ENCODE data around the gene MARCHF10. TPM values are rescaled to one million over a fixed set of nuclear protein-coding genes. Genes with fewer than 3 reads are reported as not detected.

The MARCHF10 gene
- total RNA-seq, 6 donors from 2014 or later: 0.72 to 7.2 (median 3.2) TPM

DNA sequence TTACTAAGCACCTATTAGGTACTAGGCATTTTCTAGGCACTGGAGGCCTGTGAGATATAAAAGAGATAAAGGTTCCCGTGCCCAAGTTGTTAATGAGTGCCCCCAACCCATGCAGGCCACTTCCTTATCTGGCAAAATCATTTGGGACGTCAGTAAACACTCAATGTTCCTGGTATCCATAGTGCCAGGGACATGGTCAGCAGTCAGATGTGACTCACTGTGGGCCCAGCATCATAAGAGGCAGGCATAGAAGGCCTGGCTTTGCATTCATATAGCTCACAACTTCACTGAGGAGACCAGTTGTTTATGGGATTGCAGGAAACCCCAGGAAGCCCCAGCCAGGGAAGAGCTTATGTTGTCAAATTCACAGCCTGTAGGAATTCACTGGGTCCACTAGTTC is 99.5 kb downstream of the MARCHF10 start:
- no peak for ATAC-seq (ENCODE audit: low FRiP score in 2 of 2)
- Histone ChIP-seq H3K9me3 (peaks cover 0 to 6% (median 5%) of the 10 kb centered on the region in 4 donors), H3K36me3 (no peaks in the 10 kb centered on the region), H3K4me3 (no peak overlapping the region), H3K27ac (no peak overlapping the region), H3K4me1 (peaks cover 15 to 27% (median 20%) of the 10 kb centered on the region in 4 donors), H3K27me3 (no peaks in the 10 kb centered on the region)
- TF ChIP-seq POLR2A (IDR thresholded peaks at IDR 0.05): no peak
- TF ChIP-seq EP300 (IDR thresholded peaks at IDR 0.05): no peak
- TF ChIP-seq POLR2AphosphoS5 (IDR thresholded peaks at IDR 0.05): no peak
- TF ChIP-seq, protein P1, sequence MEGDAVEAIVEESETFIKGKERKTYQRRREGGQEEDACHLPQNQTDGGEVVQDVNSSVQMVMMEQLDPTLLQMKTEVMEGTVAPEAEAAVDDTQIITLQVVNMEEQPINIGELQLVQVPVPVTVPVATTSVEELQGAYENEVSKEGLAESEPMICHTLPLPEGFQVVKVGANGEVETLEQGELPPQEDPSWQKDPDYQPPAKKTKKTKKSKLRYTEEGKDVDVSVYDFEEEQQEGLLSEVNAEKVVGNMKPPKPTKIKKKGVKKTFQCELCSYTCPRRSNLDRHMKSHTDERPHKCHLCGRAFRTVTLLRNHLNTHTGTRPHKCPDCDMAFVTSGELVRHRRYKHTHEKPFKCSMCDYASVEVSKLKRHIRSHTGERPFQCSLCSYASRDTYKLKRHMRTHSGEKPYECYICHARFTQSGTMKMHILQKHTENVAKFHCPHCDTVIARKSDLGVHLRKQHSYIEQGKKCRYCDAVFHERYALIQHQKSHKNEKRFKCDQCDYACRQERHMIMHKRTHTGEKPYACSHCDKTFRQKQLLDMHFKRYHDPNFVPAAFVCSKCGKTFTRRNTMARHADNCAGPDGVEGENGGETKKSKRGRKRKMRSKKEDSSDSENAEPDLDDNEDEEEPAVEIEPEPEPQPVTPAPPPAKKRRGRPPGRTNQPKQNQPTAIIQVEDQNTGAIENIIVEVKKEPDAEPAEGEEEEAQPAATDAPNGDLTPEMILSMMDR (IDR thresholded peaks at IDR 0.05): no peak
- WGBS, 2 donors: 69 to 76% methylated on average over 2 of the region's 2 CpGs
- DNase-seq: no peak

DNA sequence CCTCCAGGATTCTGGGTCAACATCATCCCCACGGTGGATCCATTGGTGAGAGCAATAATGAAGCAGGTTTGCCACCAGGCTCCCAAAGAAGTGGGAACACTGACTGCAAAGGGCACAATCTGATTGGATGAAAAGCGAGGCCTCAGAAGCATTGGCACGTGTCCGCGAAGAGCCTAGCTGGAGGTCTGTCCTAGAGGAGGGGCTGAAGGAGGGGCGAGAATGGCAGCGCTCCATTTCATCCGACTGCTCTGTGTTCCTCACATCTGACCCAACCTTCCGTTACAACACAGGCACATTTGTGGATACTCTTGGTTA is 100.7 kb downstream of the MARCHF10 start:
- Histone ChIP-seq H3K36me3 (no peaks in the 10 kb centered on the region), H3K9me3 (peaks cover 0 to 6% (median 5%) of the 10 kb centered on the region in 4 donors), H3K4me1 (peaks cover 19 to 36% (median 25%) of the 10 kb centered on the region in 4 donors), H3K27ac (no peak overlapping the region), H3K4me3 (no peak overlapping the region), H3K27me3 (no peaks in the 10 kb centered on the region)
- DNase-seq (no peak), ATAC-seq (ENCODE audit: low FRiP score in 2 of 2) (no peak)
- WGBS, 2 donors: 97% methylated on average over 9 of the region's 9 CpGs
- no peak for TF ChIP-seq EP300 (IDR thresholded peaks at IDR 0.05)
- no peak for TF ChIP-seq POLR2AphosphoS5 (IDR thresholded peaks at IDR 0.05)
- no peak for TF ChIP-seq POLR2A (IDR thresholded peaks at IDR 0.05)

DNA sequence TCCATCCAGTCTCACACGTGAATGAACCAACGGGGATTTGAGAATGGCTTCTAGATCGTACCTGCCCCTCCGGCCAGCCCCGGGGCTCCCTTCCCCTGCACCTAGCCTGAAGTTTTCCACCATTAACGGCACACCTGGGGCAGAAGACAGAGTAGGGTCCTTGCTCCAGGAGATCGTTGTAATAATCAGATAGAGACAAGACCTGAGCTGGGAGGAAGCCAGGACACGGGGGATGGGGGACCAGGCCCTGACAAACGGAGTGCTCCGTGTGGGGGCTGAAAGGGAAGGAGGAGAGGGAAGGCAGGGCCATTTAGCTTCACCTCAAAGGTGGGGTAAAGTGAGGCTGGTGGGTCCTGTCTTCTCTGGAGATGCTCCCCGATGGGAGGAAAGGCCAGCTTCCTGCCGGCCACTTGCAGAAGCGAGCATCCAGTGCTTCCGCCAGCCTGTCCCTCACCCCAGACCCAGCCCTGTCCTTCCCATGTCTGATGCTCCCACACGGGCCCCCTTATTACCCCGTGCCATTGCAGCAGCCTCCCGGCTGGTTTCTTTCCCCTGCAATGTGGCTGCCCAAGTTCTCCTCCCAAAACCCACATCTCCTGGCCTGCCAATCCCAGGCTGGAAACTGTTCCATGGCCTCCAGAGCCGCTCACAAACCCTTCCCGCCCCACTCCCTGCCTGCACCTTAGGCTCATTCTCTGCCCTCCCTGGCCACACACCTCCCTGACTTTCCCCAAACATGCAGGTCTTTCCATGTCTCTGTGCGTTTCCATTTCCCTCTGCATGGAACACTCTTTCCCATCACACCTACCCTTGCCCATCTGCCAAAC is 101.3 kb downstream of the MARCHF10 start:
- no peaks in the 10 kb centered on the region for H3K27me3 ChIP-seq
- TF ChIP-seq EP300 (IDR thresholded peaks at IDR 0.05): no peak
- TF ChIP-seq POLR2A (IDR thresholded peaks at IDR 0.05): no peak
- TF ChIP-seq, protein P1 (IDR thresholded peaks at IDR 0.05): no peak
- TF ChIP-seq POLR2AphosphoS5 (IDR thresholded peaks at IDR 0.05): no peak
- H3K27ac ChIP-seq: no peak overlapping the region
- H3K9me3 ChIP-seq: peaks cover 0 to 6% (median 5%) of the 10 kb centered on the region in 4 donors
- WGBS, 2 donors: 82 to 87% methylated on average over 20 of the region's 20 CpGs
- H3K4me1 ChIP-seq: peaks cover 19 to 36% (median 25%) of the 10 kb centered on the region in 4 donors
- no peaks in the 10 kb centered on the region for H3K36me3 ChIP-seq
- H3K4me3 ChIP-seq: no peak overlapping the region
- ATAC-seq (ENCODE audit: low FRiP score in 2 of 2) (no peak), DNase-seq (no peak)

DNA sequence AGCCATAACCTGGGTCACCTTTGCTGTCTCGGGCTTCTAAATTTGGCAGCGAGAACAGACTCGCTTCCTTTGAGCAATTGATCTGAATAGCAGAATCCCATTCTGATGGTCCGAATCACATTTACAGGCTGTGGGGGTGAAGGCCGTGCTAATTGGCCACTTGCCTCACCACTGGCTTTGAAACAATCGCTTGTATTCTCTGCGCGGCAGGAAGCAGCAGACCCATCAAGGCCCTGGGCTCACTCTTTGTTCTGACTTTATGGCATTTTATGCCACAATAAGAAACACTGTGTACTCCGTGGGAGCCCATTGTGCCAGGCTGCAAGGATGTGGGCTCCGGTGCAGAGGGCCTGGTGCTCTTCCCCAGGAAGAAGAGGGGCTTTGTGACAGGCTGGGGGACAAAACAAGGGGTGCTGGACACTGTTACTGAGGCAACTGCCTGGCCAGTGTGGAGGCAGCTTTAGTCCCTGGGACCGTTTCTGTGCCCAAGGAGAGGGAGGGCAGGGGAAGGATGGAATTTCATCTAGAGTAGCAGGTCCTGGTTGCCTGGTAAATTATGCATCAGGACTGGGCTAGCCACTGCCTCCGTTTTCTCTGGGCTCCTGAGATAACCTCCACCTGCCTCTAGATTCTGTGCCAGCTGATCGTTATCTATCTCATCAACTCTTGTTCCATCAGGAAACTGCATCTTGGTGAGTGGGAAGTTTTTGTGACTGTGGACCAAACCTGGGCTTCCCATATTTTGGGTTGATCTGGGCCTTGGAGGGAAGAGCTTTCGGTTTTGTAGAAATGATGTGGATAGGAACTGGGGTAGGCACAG is 102.1 kb downstream of the MARCHF10 start:
- Histone ChIP-seq H3K27ac (no peak overlapping the region), H3K4me3 (no peak overlapping the region), H3K9me3 (peaks cover 0 to 6% (median 5%) of the 10 kb centered on the region in 4 donors), H3K36me3 (no peaks in the 10 kb centered on the region), H3K27me3 (no peaks in the 10 kb centered on the region), H3K4me1 (peaks cover 19 to 36% (median 25%) of the 10 kb centered on the region in 4 donors)
- DNase-seq: no peak
- WGBS, 2 donors: 59 to 63% methylated on average over 9 to 14 of the region's 14 CpGs
- no peak for ATAC-seq (ENCODE audit: low FRiP score in 2 of 2)
- no peak for TF ChIP-seq POLR2AphosphoS5 (IDR thresholded peaks at IDR 0.05)

DNA sequence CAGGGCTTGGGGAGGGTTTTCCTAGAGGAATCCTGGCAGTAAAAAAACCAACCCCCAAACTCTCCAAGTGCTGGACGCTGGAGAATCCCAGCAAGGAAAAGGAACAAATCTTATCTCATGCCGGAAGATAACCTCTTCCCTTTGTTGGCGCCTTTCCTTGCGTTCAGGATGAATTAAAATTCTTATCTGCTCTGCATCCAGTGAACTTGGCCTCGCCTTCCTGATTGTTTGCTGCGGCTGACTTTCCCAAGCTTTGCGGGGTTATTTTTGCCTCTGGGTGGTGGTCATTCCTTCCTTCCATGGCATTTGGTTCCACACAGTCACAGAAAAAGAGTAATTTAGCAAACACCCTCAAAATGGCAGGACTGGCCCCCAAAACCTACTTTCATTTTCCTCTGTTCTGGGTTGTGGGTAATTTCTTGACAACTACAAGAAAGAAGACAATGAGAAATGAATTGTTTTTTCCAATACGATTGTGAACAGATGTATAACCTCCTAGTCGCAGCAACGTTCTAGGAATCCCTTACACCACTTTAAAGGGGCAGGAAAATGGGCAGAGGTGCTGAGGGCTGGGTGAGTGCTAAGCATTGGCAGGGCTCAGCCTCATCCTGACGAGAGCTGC is 102.8 kb downstream of the MARCHF10 start:
- ATAC-seq (ENCODE audit: low FRiP score in 2 of 2) (no peak), DNase-seq (no peak)
- Histone ChIP-seq H3K4me1 (peaks cover 19 to 36% (median 25%) of the 10 kb centered on the region in 4 donors), H3K27me3 (no peaks in the 10 kb centered on the region), H3K4me3 (peak overlapping the region in 2 of 4 donors; percentile 3 to 72), H3K9me3 (peaks cover 0 to 6% (median 5%) of the 10 kb centered on the region in 4 donors), H3K27ac (peak overlapping the region in 1 of 4 donors; percentile 28), H3K36me3 (no peaks in the 10 kb centered on the region)
- 51 to 55% methylated on average over 11 of the region's 11 CpGs for WGBS, 2 donors
- TF ChIP-seq POLR2AphosphoS5 (IDR thresholded peaks at IDR 0.05): no peak
- TF ChIP-seq, protein P1 (IDR thresholded peaks at IDR 0.05): no peak
- TF ChIP-seq POLR2A (IDR thresholded peaks at IDR 0.05): no peak
- no peak for TF ChIP-seq EP300 (IDR thresholded peaks at IDR 0.05)
